Fibroblast of the aortic adventitia (primary cell): ENCODE measurements around the gene BZW1. TPM values are rescaled to one million over a fixed set of nuclear protein-coding genes. Genes with fewer than 3 reads are reported as not detected.

Experiments used
- DNase-seq: peaks from one replicate; pipeline ENCODE4 v3.0.0-alpha.2; 2010; ENCODE audit warnings: low read depth
- H3K4me3 ChIP-seq: 2 replicates; pipeline ENCODE4 v1.5.1; 2011; ENCODE audit warnings: low read depth, mild to moderate bottlenecking, control low read depth, low read length, moderate library complexity
- CTCF ChIP-seq: IDR thresholded peaks from 2 replicates; pipeline ENCODE4 v1.5.1; 2011; ENCODE audit warnings: mild to moderate bottlenecking, low read length, control low read depth, inconsistent platforms; ENCODE audit not compliant: insufficient read depth
- total RNA-seq: library from RNA; depleted of rRNA; stranded (reverse); fragments of >200 nt; gene quantifications from 2 replicates; pipeline ENCODE4 v1.2.3, GENCODE V29; 2012; ENCODE audit warnings: low replicate concordance

Gene BZW1
- total RNA-seq, 1 donor: 931 TPM

DNA sequence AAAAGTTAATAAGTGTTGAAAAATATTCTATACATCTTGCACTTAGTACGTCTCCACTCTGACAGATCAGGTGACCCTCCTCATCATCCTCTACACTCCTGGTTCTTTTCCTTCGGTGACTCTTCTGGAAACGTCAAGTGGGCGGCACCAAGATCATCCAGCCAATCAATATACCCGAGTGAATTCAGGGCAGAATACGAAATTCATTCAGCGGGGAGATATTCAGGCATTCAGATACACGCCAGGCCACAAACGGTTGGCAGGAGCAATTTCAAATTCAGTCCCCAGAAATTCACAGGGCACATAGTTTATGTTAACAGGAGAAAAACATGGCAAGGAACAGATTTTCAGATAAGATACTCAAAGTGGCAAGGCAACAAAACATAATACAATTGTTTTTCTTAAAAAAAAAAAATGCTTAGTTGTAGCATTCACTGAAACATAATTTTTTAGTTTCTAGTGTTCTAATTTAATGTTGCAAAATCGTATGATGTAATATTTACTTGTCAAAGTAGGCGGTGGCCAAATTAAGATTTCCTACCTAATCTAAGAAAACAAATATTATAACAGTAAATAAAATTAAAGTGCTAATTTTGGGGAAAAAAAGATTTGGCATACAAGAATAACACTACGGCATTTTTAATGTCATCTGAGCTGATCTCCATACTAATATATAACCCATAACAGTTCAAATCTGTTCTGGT lies 48.5 kb downstream of the BZW1 start:
- H3K4me3 ChIP-seq: peak overlapping the region; percentile 79
- peak; percentile 74 for DNase-seq
- TF ChIP-seq CTCF: no peak

DNA sequence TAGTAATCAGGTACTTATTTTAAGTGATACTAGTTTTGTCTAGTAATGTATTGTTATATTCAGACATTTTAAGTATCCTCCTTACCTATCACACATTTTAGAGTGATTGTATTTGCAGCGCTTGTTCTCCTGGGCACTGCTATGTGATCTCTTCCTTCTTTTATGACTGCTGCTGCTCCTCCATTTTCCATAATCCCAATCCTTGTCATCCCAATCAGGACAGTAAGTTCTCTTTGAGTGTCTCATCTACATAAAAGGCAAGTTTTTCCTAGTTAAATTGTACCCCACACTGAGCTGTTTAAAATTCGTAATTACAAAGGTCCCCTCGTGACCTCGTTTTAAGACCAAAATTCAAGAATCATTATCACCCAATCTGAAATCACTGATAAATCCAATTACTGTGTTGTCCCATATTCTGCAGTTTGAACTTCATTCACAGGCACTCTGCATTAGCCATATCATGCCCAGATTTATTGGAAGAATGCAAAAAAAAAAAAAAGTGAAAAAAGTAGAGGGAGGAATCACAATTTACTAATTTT lies 50.0 kb downstream of the BZW1 start:
- DNase-seq: no peak
- no peak for TF ChIP-seq CTCF
- peak overlapping the region; percentile 79 for H3K4me3 ChIP-seq

GRCh38 chr2:200862532-200863000 lies 50.9 kb downstream of the BZW1 start:
- no peak for TF ChIP-seq CTCF
- peak; percentile 71 for DNase-seq
- peak overlapping the region; percentile 79 for H3K4me3 ChIP-seq

DNA sequence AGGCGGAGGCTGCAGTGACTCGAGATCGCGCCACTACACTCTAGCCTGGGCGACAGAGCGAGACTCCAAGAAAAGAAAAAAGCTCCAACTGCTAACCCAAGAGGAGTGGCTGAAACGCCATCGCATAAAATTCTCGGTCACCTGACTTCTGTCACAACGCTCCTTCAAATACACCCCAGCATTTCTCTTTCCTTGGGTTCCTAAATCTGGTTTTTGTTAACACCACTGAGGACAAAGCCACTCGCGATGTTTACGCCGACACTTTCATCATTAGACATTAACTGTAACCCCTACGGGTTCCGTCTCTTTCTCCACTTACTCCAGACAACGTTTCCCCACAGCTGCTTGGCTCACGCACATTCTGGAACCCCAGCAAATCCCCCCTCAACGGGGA lies 52.1 kb downstream of the BZW1 start:
- peak; percentile 65 for DNase-seq
- peak overlapping the region; percentile 79 for H3K4me3 ChIP-seq
- TF ChIP-seq CTCF: no peak

DNA sequence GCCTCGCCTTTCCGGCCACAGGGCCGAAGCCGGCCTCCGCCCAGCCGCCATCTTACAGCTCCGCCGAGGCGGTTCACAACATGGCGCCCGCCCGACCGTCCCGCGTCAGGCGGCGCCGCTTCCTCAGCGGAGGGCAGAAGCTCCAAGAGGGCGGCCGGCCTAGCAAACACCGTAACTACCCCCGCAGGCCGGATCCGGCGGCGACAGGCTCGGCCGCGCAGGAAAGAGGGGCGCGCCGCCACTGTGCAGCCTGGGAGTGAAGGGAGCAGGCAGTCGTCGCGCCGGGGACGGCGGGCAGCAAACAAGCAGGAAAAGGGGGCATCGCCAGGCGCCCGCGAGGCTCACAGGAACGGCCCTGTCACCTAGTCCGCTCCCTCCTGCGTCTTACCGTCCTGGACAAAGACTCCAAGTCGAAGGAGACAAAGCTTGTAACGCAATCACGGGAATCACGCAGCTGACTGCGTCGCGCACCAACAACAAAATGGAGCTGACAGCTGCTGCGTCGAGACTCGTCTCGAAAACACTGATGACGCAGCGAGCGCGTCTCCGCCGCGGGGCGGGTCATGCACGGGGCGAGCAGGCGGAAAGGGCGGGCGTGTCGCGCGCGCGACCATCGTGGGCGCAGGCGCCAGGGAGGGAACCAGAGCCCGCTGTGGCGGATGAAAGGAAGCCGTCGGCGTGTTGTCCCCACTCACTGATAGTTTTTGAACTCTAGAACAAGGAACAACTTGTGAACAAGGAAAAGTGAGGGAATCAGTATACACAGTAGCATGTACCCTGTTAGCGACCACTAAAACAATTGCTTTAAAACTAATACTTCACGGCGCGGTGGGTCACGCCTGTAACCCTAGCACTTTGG lies 52.7 kb downstream of the BZW1 start, which contains the start of gene CLK1:
CLK1 (minus strand) TSS at position 483 of the 859 bp plus-strand sequence. CDS start 2,796 bp downstream, outside the sequence.
- TF ChIP-seq CTCF: no peak
- peak within 1 kb of the TSS; percentile 79 for H3K4me3 ChIP-seq
- peak; percentile 91 for DNase-seq

DNA sequence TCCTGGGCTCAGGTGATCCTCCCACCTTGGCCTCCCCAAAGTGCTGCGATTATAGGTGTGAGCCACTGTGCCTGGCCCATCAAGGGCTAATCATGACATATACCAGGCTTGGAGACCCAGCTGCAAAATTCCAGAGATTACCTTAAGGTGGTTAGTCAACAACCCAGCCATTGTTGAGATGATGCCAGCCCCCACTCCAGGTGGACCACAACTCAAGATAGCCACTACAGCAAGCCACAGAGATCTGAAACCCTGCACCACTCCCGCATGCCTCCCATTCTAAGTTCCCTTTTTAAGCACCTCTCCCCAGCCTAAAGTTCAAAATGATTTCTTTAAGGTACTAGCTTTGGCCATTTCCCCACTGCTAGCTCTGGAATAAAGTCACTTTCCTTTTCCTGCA lies 57.3 kb downstream of the BZW1 start:
- DNase-seq: no peak
- no peak for TF ChIP-seq CTCF
- no peak overlapping the region for H3K4me3 ChIP-seq
